Embryonic facial prominence (tissue), 1 donor: ENCODE data around the gene KRT73.

ENCODE experiments used
- DNase-seq: peaks from one replicate; pipeline ENCODE4 v3.0.0-alpha.2; 2016; ENCODE audit errors: extremely low spot score

KRT73 gene

GRCh38 chr12:52570511-52570910, 47.8 kb downstream of the KRT73 start:
- DNase-seq = no peak

- no peak for DNase-seq
Observed at GRCh38 chr12:52568111-52568510, 50.2 kb downstream of the KRT73 start.

GRCh38 chr12:52566847-52567291, 51.5 kb downstream of the KRT73 start:
- no peak for DNase-seq

- no peak for DNase-seq
Observed at GRCh38 chr12:52564582-52564981, 53.8 kb downstream of the KRT73 start.

GRCh38 chr12:52561880-52562449, 56.4 kb downstream of the KRT73 start:
- no peak for DNase-seq

GRCh38 chr12:52559979-52560378, 58.4 kb downstream of the KRT73 start:
- no peak for DNase-seq

- DNase-seq = no peak
Observed at GRCh38 chr12:52558781-52559445, 59.4 kb downstream of the KRT73 start.
